Measurements from ENCODE around the gene SLC9A3. TPM values are rescaled to one million over a fixed set of nuclear protein-coding genes. Genes with fewer than 3 reads are reported as not detected.

SLC9A3 gene
- total RNA-seq, 2 donors from 2014 or later = 4.3 to 5.3 TPM

GRCh38 chr5:497871-498509 is 26.3 kb downstream of the SLC9A3 start:
- TF ChIP-seq POLR2A (IDR thresholded peaks at IDR 0.05) = no peak
- peaks cover 15% of the 10 kb centered on the region for H3K27me3 ChIP-seq (replicated peaks; ENCODE audit: insufficient read depth)
- no peak overlapping the region for H3K4me3 ChIP-seq
- intact Hi-C loops (cut with DNase I) = no loop called here
- WGBS = 86% methylated on average over 40 of the region's 40 CpGs
- no peak for DNase-seq (ENCODE audit: low spot score)
- H3K36me3 ChIP-seq = no peaks in the 10 kb centered on the region
- H3K27ac ChIP-seq = no peak overlapping the region
- H3K9me3 ChIP-seq = no peaks in the 10 kb centered on the region
- H3K4me1 ChIP-seq (replicated peaks) = no peaks in the 10 kb centered on the region

DNA sequence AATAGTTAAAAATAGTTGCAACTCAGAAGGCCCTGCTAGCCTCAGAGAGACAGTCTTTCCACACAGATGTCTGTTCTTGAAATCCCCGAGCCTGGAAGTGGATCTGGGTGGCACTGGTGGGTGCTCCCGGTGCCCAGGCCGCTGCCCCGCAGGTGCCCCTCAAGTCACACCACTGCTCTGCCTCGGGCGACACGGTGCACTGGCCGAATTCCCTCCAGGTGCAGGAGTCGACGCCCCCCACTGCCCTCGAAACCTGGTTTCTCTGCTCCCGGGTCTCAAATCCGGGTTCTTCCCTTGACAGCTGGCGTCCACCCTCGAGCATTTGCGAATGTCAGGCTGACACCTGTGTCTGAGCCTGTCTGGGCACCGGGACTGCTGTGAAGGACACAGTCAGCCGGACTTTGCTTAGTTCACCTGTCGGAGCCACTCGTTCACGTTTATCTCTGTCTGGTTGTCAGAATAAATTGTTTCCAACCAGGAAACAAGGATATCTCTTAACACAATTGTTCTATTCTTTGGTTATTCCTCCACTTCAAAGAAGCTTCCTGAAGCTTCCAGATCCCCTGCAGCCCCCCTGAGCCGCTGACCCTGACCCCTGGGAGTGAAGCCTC is 27.1 kb downstream of the SLC9A3 start:
- Histone ChIP-seq H3K27ac (no peak overlapping the region), H3K9me3 (no peaks in the 10 kb centered on the region), H3K36me3 (no peaks in the 10 kb centered on the region), H3K4me3 (no peak overlapping the region), H3K4me1 (replicated peaks) (no peaks in the 10 kb centered on the region), H3K27me3 (replicated peaks; ENCODE audit: insufficient read depth) (peaks cover 20% of the 10 kb centered on the region)
- TF ChIP-seq POLR2A (IDR thresholded peaks at IDR 0.05) (no peak), POLR2AphosphoS5 (IDR thresholded peaks at IDR 0.05) (no peak), CTCF (IDR thresholded peaks at IDR 0.05) (no peak)
- no peak for DNase-seq (ENCODE audit: low spot score)
- 79% methylated on average over 22 of the region's 22 CpGs for WGBS
- intact Hi-C loops (cut with DNase I) = no loop called here

DNA sequence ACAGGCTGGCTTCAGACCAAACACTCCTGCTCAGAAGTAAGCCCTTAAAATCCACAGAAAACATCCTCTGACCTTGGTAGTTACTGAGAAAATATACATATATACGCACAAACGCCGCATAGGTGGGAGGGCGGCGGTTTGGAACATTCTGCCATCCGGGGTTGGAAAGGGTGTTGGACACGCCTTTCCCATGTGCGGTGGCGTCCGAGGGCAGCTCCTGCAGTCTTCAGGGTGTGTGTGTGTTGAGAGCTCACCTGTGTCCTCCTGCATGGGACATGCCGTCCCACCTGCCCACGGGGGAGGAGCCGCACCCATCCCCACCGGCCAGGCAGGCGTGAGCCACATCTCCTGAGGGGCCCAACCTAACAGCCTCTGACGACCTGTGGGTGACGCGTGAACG is 28.2 kb downstream of the SLC9A3 start:
- Histone ChIP-seq H3K27me3 (replicated peaks; ENCODE audit: insufficient read depth) (peaks cover 18% of the 10 kb centered on the region), H3K36me3 (no peaks in the 10 kb centered on the region), H3K27ac (no peak overlapping the region), H3K9me3 (no peaks in the 10 kb centered on the region), H3K4me1 (replicated peaks) (no peaks in the 10 kb centered on the region), H3K4me3 (no peak overlapping the region)
- no peak for DNase-seq (ENCODE audit: low spot score)
- intact Hi-C loops (cut with DNase I) = no loop called here
- 42% methylated on average over 19 of the region's 19 CpGs for WGBS
- TF ChIP-seq POLR2AphosphoS5 (IDR thresholded peaks at IDR 0.05) (no peak), CTCF (IDR thresholded peaks at IDR 0.05) (no peak), POLR2A (IDR thresholded peaks at IDR 0.05) (no peak)

DNA sequence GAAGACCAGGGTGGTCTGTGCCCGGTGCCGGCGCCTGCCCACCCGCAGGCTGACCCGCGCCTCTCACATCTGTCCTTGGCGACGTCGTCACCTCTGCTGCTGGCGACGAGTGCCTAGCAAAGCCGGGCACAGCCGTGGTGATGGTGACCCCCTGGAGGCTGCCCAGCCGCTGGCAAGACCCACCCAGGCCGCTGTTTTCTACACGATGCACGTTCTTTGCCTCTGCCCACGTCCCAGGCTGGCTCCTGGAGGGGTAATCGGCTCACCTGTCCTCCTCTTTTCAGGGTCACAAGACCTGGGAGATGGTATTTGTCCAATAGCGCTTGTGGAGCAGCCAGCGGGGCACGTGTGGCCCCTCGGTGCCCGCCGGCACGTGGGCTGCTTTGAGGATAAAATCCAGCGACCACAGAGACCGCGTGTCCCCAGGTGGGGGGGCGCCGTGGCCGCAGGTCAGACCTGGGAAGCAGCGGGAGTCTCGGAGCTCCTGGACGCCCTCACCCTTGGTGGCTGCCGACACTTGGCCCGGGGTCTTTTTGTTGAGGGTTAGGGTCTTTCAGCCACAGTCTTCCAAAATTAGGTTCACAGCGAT is 29.5 kb downstream of the SLC9A3 start:
- no peak for TF ChIP-seq POLR2A (IDR thresholded peaks at IDR 0.05)
- TF ChIP-seq CTCF (IDR thresholded peaks at IDR 0.05) = no peak
- no peak for TF ChIP-seq POLR2AphosphoS5 (IDR thresholded peaks at IDR 0.05)
- intact Hi-C loops (cut with DNase I) = no loop called here
- 87% methylated on average over 38 of the region's 38 CpGs for WGBS
- Histone ChIP-seq H3K27me3 (replicated peaks; ENCODE audit: insufficient read depth) (peaks cover 18% of the 10 kb centered on the region), H3K4me1 (replicated peaks) (no peaks in the 10 kb centered on the region), H3K36me3 (no peaks in the 10 kb centered on the region), H3K27ac (no peak overlapping the region), H3K9me3 (no peaks in the 10 kb centered on the region), H3K4me3 (no peak overlapping the region)
- DNase-seq (ENCODE audit: low spot score) = no peak

GRCh38 chr5:493758-494157 is 30.5 kb downstream of the SLC9A3 start:
- no peak overlapping the region for H3K4me3 ChIP-seq
- H3K36me3 ChIP-seq = no peaks in the 10 kb centered on the region
- H3K9me3 ChIP-seq = no peaks in the 10 kb centered on the region
- H3K27me3 ChIP-seq (replicated peaks; ENCODE audit: insufficient read depth) = peaks cover 18% of the 10 kb centered on the region
- H3K27ac ChIP-seq = no peak overlapping the region
- no peaks in the 10 kb centered on the region for H3K4me1 ChIP-seq (replicated peaks)
- no peak for DNase-seq (ENCODE audit: low spot score)
- WGBS = 54% methylated on average over 13 of the region's 13 CpGs
- no peak for TF ChIP-seq POLR2AphosphoS5 (IDR thresholded peaks at IDR 0.05)
- TF ChIP-seq CTCF (IDR thresholded peaks at IDR 0.05) = no peak
- no peak for TF ChIP-seq POLR2A (IDR thresholded peaks at IDR 0.05)
- intact Hi-C loops (cut with DNase I) = no loop called here

Measured in prostate gland (tissue), 2 donors.